ENCODE data around the gene KLF7.

Gene KLF7

GRCh38 chr2:207035875-207036274, 129.9 kb downstream of the KLF7 start:
- DNase-seq (ENCODE audit: low read depth in 2 of 2, low spot score in 1 of 2) = no peak

DNA sequence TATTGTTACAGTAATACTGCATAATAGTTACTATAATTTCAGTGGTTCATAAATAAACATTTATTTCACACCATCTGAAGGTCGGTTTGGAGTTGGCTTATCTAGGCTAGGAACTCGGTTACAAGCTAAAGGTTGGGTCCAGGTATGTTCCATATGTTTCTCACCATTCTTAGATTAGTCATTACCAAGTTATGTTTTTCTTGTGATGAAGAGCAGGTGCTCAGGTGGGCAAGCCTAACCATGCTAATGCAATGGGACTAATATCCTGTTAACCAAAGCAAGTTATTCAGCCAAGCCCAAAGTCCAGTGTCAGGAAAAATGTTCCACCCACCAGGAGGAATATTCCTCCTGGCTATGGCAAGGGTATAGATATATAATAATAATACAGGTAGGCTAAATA, 133.3 kb downstream of the KLF7 start:
- no peak for DNase-seq (ENCODE audit: low read depth in 2 of 2, low spot score in 1 of 2)

Measured in stimulated activated CD8-positive, alpha-beta memory T cell treated with anti-CD3 and anti-CD28 coated beads, Interleukin-4, amount 100 ng/mL, for 1 hour (primary cell).